SK-N-SH (cell line): Measurements from ENCODE around the gene CCDC17. TPM values are rescaled to one million over a fixed set of nuclear protein-coding genes. Genes with fewer than 3 reads are reported as not detected.

Experiments
- CTCF ChIA-PET: fragments of 300-600, 350-600 bp; formaldehyde crosslinking; extraction: SDS; loops from one replicate; lab custom pipeline; 2021; lab: Yijun Ruan, JAX
- POLR2A ChIA-PET: fragments of 350-600 bp; sonication (Branson Sonifier 250); formaldehyde crosslinking; extraction: SDS; loops from one replicate; lab custom pipeline; 2020; ENCODE audit warnings: antibody characterized with exemption, inconsistent platforms; lab: Yijun Ruan, JAX
- DNase-seq: peaks from one replicate; pipeline ENCODE4 v3.0.0; 2012
- H2AFZ ChIP-seq: fragments of 200-600 bp; sonication (generic); 2 replicates; pipeline ENCODE4 v1.8.1; 2016; ENCODE audit warnings: antibody characterized with exemption, mild to moderate bottlenecking, low read depth
- H3F3A ChIP-seq: fragments of 200-600 bp; sonication (generic); replicated peaks from 2 replicates; pipeline ENCODE3; 2016; ENCODE audit warnings: antibody characterized with exemption, mild to moderate bottlenecking; ENCODE audit not compliant: insufficient read depth
- H3K27ac ChIP-seq, 2 experiments: fragments of 200-500 bp in 1 of 2; fragments of 200-600 bp in 1 of 2; sonication (Bioruptor generic) in 1 of 2; sonication (generic), shearing (Covaris generic) in 1 of 2; 2 replicates each; pipeline versions ENCODE4 v1.5.1 to v1.6.1; 2014 to 2016; ENCODE audit warnings: low read depth in 2 of 2, inconsistent platforms in 1 of 2, low read length in 1 of 2, mild to moderate bottlenecking in 1 of 2, mixed read lengths in 1 of 2
- H3K27me3 ChIP-seq: fragments of 200-600 bp; sonication (generic), shearing (Covaris generic); 2 replicates; pipeline ENCODE4 v1.6.1; 2016; ENCODE audit warnings: mixed run types; ENCODE audit not compliant: insufficient read depth
- H3K36me3 ChIP-seq, 2 experiments: fragments of 200-500 bp in 1 of 2; fragments of 200-600 bp in 1 of 2; sonication (Bioruptor generic) in 1 of 2; sonication (generic) in 1 of 2; replicated peaks in 1 of 2; 2 replicates each; pipeline versions ENCODE3 to v1.5.1; 2014 to 2016; ENCODE audit warnings: low read length in 1 of 2, mild to moderate bottlenecking in 1 of 2; ENCODE audit not compliant: insufficient read depth in 2 of 2, control insufficient read depth in 1 of 2
- H3K4me1 ChIP-seq, 2 experiments: fragments of 200-500 bp in 1 of 2; fragments of 200-600 bp in 1 of 2; sonication (Bioruptor generic) in 1 of 2; sonication (generic), shearing (Covaris generic) in 1 of 2; 2 replicates each; pipeline versions ENCODE4 v1.5.1 to v1.6.1; 2014 to 2016; ENCODE audit warnings: low read depth in 1 of 2, low read length in 1 of 2, mixed run types in 1 of 2; ENCODE audit not compliant: insufficient read depth in 2 of 2, control insufficient read depth in 1 of 2
- H3K4me2 ChIP-seq: fragments of 200-600 bp; sonication (generic), shearing (Covaris generic); 2 replicates; pipeline ENCODE4 v1.6.1; 2017; ENCODE audit warnings: mixed run types
- H3K4me3 ChIP-seq, 2 experiments: fragments of 200-500 bp in 1 of 2; fragments of 200-600 bp in 1 of 2; sonication (Bioruptor generic) in 1 of 2; sonication (generic), shearing (Covaris generic) in 1 of 2; 2 replicates each; pipeline versions ENCODE4 v1.5.1 to v1.8.1; 2014 to 2016; ENCODE audit warnings: low read depth in 2 of 2, inconsistent platforms in 1 of 2, low read length in 1 of 2, mild to moderate bottlenecking in 1 of 2, mixed read lengths in 1 of 2, moderate library complexity in 1 of 2
- H3K79me2 ChIP-seq: fragments of 200-600 bp; sonication (generic); 2 replicates; pipeline ENCODE4 v1.8.1; 2017; ENCODE audit warnings: mild to moderate bottlenecking; ENCODE audit not compliant: insufficient read depth
- H3K9ac ChIP-seq: fragments of 200-600 bp; sonication (generic); 2 replicates; pipeline ENCODE4 v1.6.1; 2017; ENCODE audit warnings: mixed run types
- H3K9me2 ChIP-seq: fragments of 200-600 bp; sonication (generic); 2 replicates; pipeline ENCODE4 v1.6.1; 2017; ENCODE audit warnings: mixed run types
- H3K9me3 ChIP-seq: fragments of 200-600 bp; sonication (generic); 2 replicates; pipeline ENCODE4 v1.6.1; 2017; ENCODE audit warnings: mixed run types, mild to moderate bottlenecking, moderate library complexity
- H4K20me1 ChIP-seq: fragments of 200-600 bp; sonication (generic); 2 replicates; pipeline ENCODE4 v1.6.1; 2017; ENCODE audit warnings: mild to moderate bottlenecking, mixed run types; ENCODE audit not compliant: insufficient read depth
- CHD2 ChIP-seq: fragments of 150-350 bp; IDR thresholded peaks from 2 replicates; pipeline ENCODE4 v1.6.1; 2018; ENCODE audit warnings: low read length; ENCODE audit not compliant: partially characterized antibody
- CTCF ChIP-seq: fragments of 200-600 bp; sonication (generic); IDR thresholded peaks from 2 replicates; pipeline ENCODE4 v1.6.1; 2017; ENCODE audit warnings: antibody characterized with exemption, mild to moderate bottlenecking, moderate library complexity
- EP300 ChIP-seq, 2 experiments: IDR thresholded peaks; 2 replicates each; pipeline versions ENCODE4 v1.4.0 to v1.6.1; 2012; ENCODE audit warnings: borderline replicate concordance in 1 of 2, low read depth in 1 of 2, low read length in 1 of 2
- EZH2phosphoT487 ChIP-seq: fragments of 200-600 bp; sonication (generic); IDR thresholded peaks from 2 replicates; pipeline ENCODE4 v1.6.1; 2017; ENCODE audit warnings: low read depth, mixed run types, mild to moderate bottlenecking, antibody characterized with exemption, moderate library complexity, borderline replicate concordance
- FOSL2 ChIP-seq: IDR thresholded peaks from 2 replicates; pipeline ENCODE4 v1.4.0; 2012; ENCODE audit warnings: low read depth, mild to moderate bottlenecking, moderate library complexity, borderline replicate concordance
- FOXM1 ChIP-seq: IDR thresholded peaks from 2 replicates; pipeline ENCODE4 v1.4.0; 2012; ENCODE audit warnings: low read depth, mild to moderate bottlenecking
- IRF3 ChIP-seq: fragments of 150-350 bp; IDR thresholded peaks from 2 replicates; pipeline ENCODE4 v1.6.1; 2016; ENCODE audit warnings: mild to moderate bottlenecking, low read depth, low read length
- JUND ChIP-seq: IDR thresholded peaks from 2 replicates; pipeline ENCODE4 v1.4.0; 2012
- MEF2A ChIP-seq: IDR thresholded peaks from 2 replicates; pipeline ENCODE4 v1.4.0; 2012; ENCODE audit warnings: low read depth, borderline replicate concordance
- NFIC ChIP-seq: IDR thresholded peaks from 2 replicates; pipeline ENCODE4 v1.4.0; 2012; ENCODE audit warnings: borderline replicate concordance
- NRF1 ChIP-seq: IDR thresholded peaks from 2 replicates; pipeline ENCODE4 v1.6.1; 2012; ENCODE audit warnings: low read depth, mild to moderate bottlenecking, low read length
- POLR2AphosphoS5 ChIP-seq: IDR thresholded peaks from 2 replicates; pipeline ENCODE4 v1.6.1; 2012; ENCODE audit warnings: low read depth, low read length
- RAD21 ChIP-seq: IDR thresholded peaks from 2 replicates; pipeline ENCODE4 v1.6.1; 2012; ENCODE audit warnings: mild to moderate bottlenecking, low read length
- SIN3A ChIP-seq: IDR thresholded peaks from 2 replicates; pipeline ENCODE4 v1.6.1; 2012; ENCODE audit warnings: low read depth, mild to moderate bottlenecking, low read length, moderate library complexity, borderline replicate concordance
- TAF1 ChIP-seq: IDR thresholded peaks from 2 replicates; pipeline ENCODE4 v1.6.1; 2012; ENCODE audit warnings: low read depth, mild to moderate bottlenecking, low read length, moderate library complexity, borderline replicate concordance
- TCF12 ChIP-seq: IDR thresholded peaks from 2 replicates; pipeline ENCODE4 v1.4.0; 2012
- TEAD4 ChIP-seq: IDR thresholded peaks from 2 replicates; pipeline ENCODE4 v1.4.0; 2012; ENCODE audit warnings: mild to moderate bottlenecking, borderline replicate concordance; ENCODE audit not compliant: insufficient read depth
- USF1 ChIP-seq: IDR thresholded peaks from 2 replicates; pipeline ENCODE4 v1.4.0; 2012; ENCODE audit warnings: low read depth, borderline replicate concordance
- USF2 ChIP-seq: fragments of 150-350 bp; IDR thresholded peaks from 2 replicates; pipeline ENCODE4 v1.6.1; 2017; ENCODE audit warnings: antibody characterized with exemption, low read length, low read depth, borderline replicate concordance
- ZBTB33 ChIP-seq: IDR thresholded peaks from 2 replicates; pipeline ENCODE4 v1.4.0; 2012; ENCODE audit warnings: low read depth, borderline replicate concordance
- WGBS: methylation state at CpG from one replicate; pipeline ENCODE4 v1.1.6; 2017; ENCODE audit warnings: low lambda C conversion rate; 5-methylcytosine and 5-hydroxymethylcytosine counted together
- polyA plus RNA-seq, 3 experiments: library from polyadenylated mRNA; depleted of rRNA; stranded (reverse); fragments of >200 nt; gene quantifications; 2 replicates each; pipeline ENCODE4 v1.2.3, GENCODE V29; 2012

Gene CCDC17
- polyA plus RNA-seq, 1 of the 3 experiments (the other 2 are of a cell fraction), result 0.41 TPM

- TF ChIP-seq ZBTB33 (no peak), EP300 (IDR thresholded peaks at IDR 0.05; ENCODE audit: borderline replicate concordance in 1 of 2, low read depth in 1 of 2, low read length in 1 of 2) (no peak), FOXM1 (no peak), CHD2 (no peak), TAF1 (no peak), FOSL2 (no peak), EZH2phosphoT487 (no peak)
Observed at GRCh38 chr1:45615885-45616284, 8.0 kb downstream of the CCDC17 start (continued).

- TF ChIP-seq USF2 (no peak), EZH2phosphoT487 (no peak), USF1 (no peak), POLR2AphosphoS5 (no peak), TAF1 (no peak), MEF2A (no peak), SIN3A (no peak), NRF1 (no peak), TCF12 (no peak), NFIC (no peak), CTCF (no peak), JUND (no peak), RAD21 (no peak), TEAD4 (no peak), FOXM1 (no peak), IRF3 (no peak)
- Histone ChIP-seq H3K27me3 (no peaks in the 10 kb centered on the region), H3K79me2 (peaks cover 29% of the 10 kb centered on the region; the same call in 1 of the 2 replicates), H3K27ac (no peak overlapping the region), H3K4me1 (peaks cover 0 to 2% of the 10 kb centered on the region in 2 experiments; a peak in 1 of 4 replicates), H3K9ac (no peak overlapping the region), H3F3A (peaks cover 29% of the 10 kb centered on the region), H3K4me2 (no peak overlapping the region), H3K4me3 (no peak overlapping the region), H3K36me3 (peaks cover 63 to 68% of the 10 kb centered on the region in 2 experiments), H2AFZ (no peak overlapping the region), H4K20me1 (no peaks in the 10 kb centered on the region), H3K9me3 (no peaks in the 10 kb centered on the region), H3K9me2 (no peaks in the 10 kb centered on the region)
- WGBS, result 77% methylated on average over 6 of the region's 8 CpGs
- DNase-seq, result no peak
- POLR2A ChIA-PET, result no interaction called here
- CTCF ChIA-PET, result no interaction called here
Observed at GRCh38 chr1:45612941-45613579, 10.8 kb downstream of the CCDC17 start.
